ENCODE results near the gene XPO4.

- TF ChIP-seq POLR2A (IDR thresholded peaks at IDR 0.05; ENCODE audit: low read length) (no peak), GATA1 (IDR thresholded peaks at IDR 0.05; ENCODE audit: low read depth, low read length) (no peak)
These were observed 41.7 kb downstream of the XPO4 start for GRCh38 chr13:20860844-20861243.

Measured in erythroblast (primary cell).